Colon (tissue), 2 donors: ENCODE measurements around the gene TNK1.
"Not testable (repeated sequence)": the region's sequence is repeated elsewhere in the genome, so short reads cannot be mapped to it uniquely, and the experiment has no call there.

ENCODE experiments used
- FAIRE-seq: peaks from 2 replicates; lab custom pipeline; 2012; peaks lifted over from hg19 to GRCh38; lab: Jason Lieb, UNC
- donor health status: control.
- donor health status: control.

The TNK1 gene

GRCh38 chr17:7355573-7355972 is 25.3 kb upstream of the TNK1 start:
- FAIRE-seq: no peak

- no peak for FAIRE-seq
These were observed 24.8 kb upstream of the TNK1 start for GRCh38 chr17:7356072-7356549.

- FAIRE-seq: no peak
These were observed 24.1 kb upstream of the TNK1 start for GRCh38 chr17:7356756-7357155.

- no peak for FAIRE-seq
These were observed 23.5 kb upstream of the TNK1 start for GRCh38 chr17:7357381-7357780.

GRCh38 chr17:7361906-7362305 is 19.0 kb upstream of the TNK1 start:
- no peak for FAIRE-seq

- FAIRE-seq: no peak
These were observed 17.6 kb upstream of the TNK1 start for GRCh38 chr17:7363311-7363710.

GRCh38 chr17:7365963-7366362 is 14.9 kb upstream of the TNK1 start:
- not testable (repeated sequence) for FAIRE-seq

- no peak for FAIRE-seq
These were observed 13.8 kb upstream of the TNK1 start for GRCh38 chr17:7367083-7367482.

- no peak for FAIRE-seq
These were observed 12.8 kb upstream of the TNK1 start for GRCh38 chr17:7367918-7368598.

GRCh38 chr17:7368599-7368994 is 12.3 kb upstream of the TNK1 start:
- not testable (repeated sequence) for FAIRE-seq

GRCh38 chr17:7369825-7370224 is 11.1 kb upstream of the TNK1 start:
- no peak for FAIRE-seq

- no peak for FAIRE-seq
These were observed 10.0 kb upstream of the TNK1 start for GRCh38 chr17:7370853-7371252.

GRCh38 chr17:7374353-7374752 is 6.5 kb upstream of the TNK1 start:
- FAIRE-seq: no peak

GRCh38 chr17:7379134-7379533 is 1.8 kb upstream of the TNK1 start:
- no peak for FAIRE-seq

- no peak for FAIRE-seq
These were observed 568 bp upstream of the TNK1 start for GRCh38 chr17:7380321-7380720.

- FAIRE-seq: no peak
These were observed 2.0 kb downstream of the TNK1 start for GRCh38 chr17:7382901-7383300.

GRCh38 chr17:7383371-7383741 is 2.5 kb downstream of the TNK1 start:
- FAIRE-seq: no peak

GRCh38 chr17:7383742-7384488 is 3.0 kb downstream of the TNK1 start:
- no peak for FAIRE-seq

GRCh38 chr17:7384489-7385081 is 3.7 kb downstream of the TNK1 start:
- FAIRE-seq: no peak

GRCh38 chr17:7388856-7389255 is 8.0 kb downstream of the TNK1 start:
- FAIRE-seq: no peak

GRCh38 chr17:7389924-7390910 is 9.3 kb downstream of the TNK1 start:
- no peak for FAIRE-seq

GRCh38 chr17:7391307-7391706 is 10.4 kb downstream of the TNK1 start:
- no peak for FAIRE-seq
